Inferior parietal cortex (tissue), 1 donor: ENCODE data around the gene HES5.
"Not testable (repeated sequence)": the region's sequence is repeated elsewhere in the genome, so short reads cannot be mapped to it uniquely, and the experiment has no call there.

ENCODE experiments used
- DNase-seq: peaks from one replicate; pipeline ENCODE4 v3.0.0-alpha.2; 2016; ENCODE audit errors: extremely low spot score

The HES5 gene

GRCh38 chr1:2529784-2530512 is at the start of gene HES5:
Gene HES5, minus strand, starts transcription at chr1:2530263. Its CDS starts 99 bp downstream, at chr1:2530164.
- DNase-seq: no peak

GRCh38 chr1:2578758-2579118 is 48.7 kb upstream of the HES5 start:
- DNase-seq: no peak

- DNase-seq: not testable (repeated sequence)
Measured at GRCh38 chr1:2577565-2578075, 47.6 kb upstream of the HES5 start.

GRCh38 chr1:2575801-2576663 is 46.0 kb upstream of the HES5 start:
- DNase-seq: no peak

GRCh38 chr1:2574350-2574749 is 44.3 kb upstream of the HES5 start:
- DNase-seq: no peak

GRCh38 chr1:2573250-2573920 is 43.3 kb upstream of the HES5 start:
- no peak for DNase-seq

GRCh38 chr1:2571348-2571747 is 41.3 kb upstream of the HES5 start:
- no peak for DNase-seq

- DNase-seq: no peak
Measured at GRCh38 chr1:2570332-2570731, 40.3 kb upstream of the HES5 start.

GRCh38 chr1:2569703-2570102 is 39.6 kb upstream of the HES5 start:
- DNase-seq: not testable (repeated sequence)

GRCh38 chr1:2569060-2569459 is 39.0 kb upstream of the HES5 start:
- DNase-seq: no peak

GRCh38 chr1:2568187-2568816 is 38.2 kb upstream of the HES5 start:
- not testable (repeated sequence) for DNase-seq

- no peak for DNase-seq
Measured at GRCh38 chr1:2567083-2567679, 37.1 kb upstream of the HES5 start.

GRCh38 chr1:2566101-2567045 is 36.3 kb upstream of the HES5 start:
- DNase-seq: no peak

- DNase-seq: no peak
Measured at GRCh38 chr1:2564815-2565374, 34.8 kb upstream of the HES5 start.

- DNase-seq: no peak
Measured at GRCh38 chr1:2564006-2564814, 34.1 kb upstream of the HES5 start.

GRCh38 chr1:2563205-2563604 is 33.1 kb upstream of the HES5 start:
- no peak for DNase-seq

- no peak for DNase-seq
Measured at GRCh38 chr1:2561898-2562895, 32.1 kb upstream of the HES5 start.

GRCh38 chr1:2561446-2561845 is 31.4 kb upstream of the HES5 start:
- no peak for DNase-seq
